CMK (cell line): ENCODE data around the gene CWC27.
"Not testable (repeated sequence)": the region's sequence is repeated elsewhere in the genome, so short reads cannot be mapped to it uniquely, and the experiment has no call there.

Source experiments
- DNase-seq: peaks from one replicate; pipeline ENCODE4 v3.0.0-alpha.2; 2010; ENCODE audit warnings: low read depth

The CWC27 gene

DNA sequence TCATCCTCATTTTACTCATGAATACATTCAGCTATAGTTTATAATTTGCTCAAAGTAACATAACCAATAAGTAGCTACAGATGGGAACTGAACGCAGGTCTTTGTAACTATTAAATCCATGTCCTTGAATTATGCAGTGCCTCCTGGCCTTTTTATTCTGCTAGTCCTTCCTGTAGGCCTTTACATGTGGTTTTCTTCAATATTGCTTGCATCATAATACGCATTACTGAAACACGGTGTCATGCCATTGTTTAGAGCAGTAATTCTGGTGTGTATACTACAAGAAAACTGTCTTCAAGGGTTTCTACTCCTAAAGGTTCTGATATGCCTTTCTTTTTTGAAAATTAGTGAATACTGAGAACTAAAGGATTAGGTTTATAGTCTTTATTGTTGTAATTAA, 20.7 kb downstream of the CWC27 start:
- DNase-seq = no peak

DNA sequence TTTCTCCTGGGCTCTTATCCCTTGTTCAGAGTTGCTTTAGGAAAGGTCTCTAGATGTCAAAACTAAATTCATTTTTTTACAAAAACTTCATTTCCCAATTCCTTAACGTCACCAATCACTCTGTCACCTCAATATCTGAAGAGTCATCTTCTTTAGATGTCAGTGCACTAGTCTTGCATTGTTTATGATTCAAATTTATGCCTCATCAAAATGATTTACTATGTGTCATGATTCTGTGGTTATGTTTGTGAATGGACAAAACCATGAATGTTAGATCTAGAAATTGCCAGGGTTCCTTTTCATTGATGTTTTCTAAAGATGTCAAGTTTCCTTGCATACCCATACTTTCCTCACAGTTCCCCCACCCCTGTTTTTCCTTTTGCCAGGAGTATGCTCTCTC, 21.5 kb downstream of the CWC27 start:
- no peak for DNase-seq

DNA sequence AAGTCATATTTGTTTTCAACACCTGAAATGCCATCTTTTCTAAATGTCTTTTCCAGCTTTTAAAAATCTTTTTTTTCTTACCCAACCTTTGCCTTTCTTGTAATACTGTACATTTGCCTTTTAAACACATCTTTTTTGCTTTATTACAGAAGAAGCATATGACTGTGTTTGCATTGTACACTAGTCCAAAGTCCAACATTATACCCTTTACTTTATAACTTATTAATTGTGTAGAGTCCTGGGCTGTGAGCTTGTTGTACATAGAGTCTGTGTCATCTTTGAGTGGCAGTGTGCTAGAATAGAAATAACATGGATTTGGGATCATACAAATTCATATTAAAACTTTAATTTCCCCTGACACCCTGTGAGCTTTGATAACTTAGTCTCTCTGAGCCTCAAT, 23.7 kb downstream of the CWC27 start:
- DNase-seq = no peak

DNA sequence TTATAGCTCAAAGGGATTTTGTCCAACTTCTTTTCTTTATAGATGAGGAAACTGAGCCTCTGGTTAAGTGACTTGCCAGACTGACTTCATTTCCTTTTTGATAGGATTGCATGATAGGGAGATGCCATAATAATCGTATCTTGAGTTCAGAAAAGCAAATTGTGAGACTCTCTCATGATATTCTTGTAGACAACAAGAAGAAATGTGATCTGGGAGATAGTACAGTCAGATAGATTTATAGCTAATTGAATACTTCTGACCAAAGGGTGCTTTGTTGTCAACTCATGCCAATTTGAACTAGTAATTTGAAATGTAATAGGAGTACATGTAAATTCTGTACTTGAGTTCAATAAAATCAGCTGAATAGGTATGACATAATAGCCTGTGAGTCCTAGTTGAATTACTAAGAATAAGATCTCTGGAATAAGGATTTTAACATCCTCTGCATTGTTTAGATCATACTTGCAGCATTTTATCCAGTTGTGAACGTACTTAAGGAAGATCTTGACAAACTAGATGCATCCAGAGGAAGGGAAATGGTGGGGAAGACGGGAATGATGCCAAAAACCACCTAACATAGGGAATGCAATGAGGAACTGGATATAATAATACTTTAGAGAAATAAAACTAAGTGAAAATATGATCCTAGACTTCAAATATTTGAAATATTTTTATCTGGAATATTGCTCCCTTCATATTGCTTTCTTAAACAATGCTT, 25.5 kb downstream of the CWC27 start:
- no peak for DNase-seq

DNA sequence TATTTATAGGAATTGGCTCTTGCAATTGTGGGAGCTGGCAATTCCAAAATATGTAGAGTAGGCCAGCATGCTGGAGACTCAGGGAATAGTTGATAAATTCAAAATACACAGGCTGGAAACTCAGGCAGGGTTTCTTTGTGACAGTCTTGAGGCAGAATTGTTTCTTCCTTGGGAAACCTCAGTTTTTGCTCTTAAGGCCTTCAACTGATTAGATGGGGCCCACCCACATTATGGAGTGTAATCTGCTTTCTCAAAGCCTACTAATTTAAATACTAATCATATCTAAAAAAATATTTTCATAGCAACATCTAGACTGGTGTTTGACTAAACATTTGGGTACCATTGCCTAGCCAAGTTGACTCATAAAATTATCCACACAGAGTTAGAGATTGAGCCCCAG, 27.6 kb downstream of the CWC27 start:
- no peak for DNase-seq

DNA sequence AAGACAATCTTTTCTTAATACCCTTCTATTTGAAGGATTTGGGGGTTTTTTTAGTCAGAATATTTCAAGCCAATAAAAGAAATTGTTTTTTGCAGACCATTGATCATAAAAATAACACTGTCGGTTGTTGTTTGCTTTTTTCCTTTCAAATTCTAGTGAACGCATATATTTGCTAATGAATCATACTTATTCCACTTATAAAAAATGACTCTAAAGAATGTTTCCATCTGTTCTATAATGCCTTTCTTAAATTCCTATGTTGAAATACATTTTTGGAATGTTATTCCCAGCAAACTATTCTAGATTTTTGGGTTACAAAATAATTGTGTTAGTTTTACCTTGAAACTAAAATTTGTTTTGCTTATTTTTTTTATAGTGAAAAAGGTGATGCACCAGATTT, 32.2 kb downstream of the CWC27 start:
- DNase-seq = no peak

DNA sequence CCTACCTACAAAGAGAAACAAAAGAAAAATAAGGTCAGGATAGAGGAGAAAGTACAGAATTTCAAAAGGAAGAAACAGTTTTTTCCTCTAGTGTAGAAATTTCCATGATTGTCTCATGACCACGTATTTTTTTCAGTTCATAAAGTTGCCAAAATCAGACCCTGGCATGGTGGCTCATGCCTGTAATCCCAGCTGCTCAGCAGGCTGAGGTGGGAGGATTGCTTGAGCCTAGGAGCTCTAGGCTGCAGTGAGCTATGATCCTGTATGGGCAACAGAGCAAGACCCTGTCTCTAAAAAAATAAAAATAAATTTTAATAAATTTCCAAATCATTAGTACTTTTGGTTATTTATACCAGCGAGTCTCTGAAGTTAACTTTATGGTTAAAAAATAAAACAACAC, 37.8 kb downstream of the CWC27 start:
- DNase-seq = no peak

DNA sequence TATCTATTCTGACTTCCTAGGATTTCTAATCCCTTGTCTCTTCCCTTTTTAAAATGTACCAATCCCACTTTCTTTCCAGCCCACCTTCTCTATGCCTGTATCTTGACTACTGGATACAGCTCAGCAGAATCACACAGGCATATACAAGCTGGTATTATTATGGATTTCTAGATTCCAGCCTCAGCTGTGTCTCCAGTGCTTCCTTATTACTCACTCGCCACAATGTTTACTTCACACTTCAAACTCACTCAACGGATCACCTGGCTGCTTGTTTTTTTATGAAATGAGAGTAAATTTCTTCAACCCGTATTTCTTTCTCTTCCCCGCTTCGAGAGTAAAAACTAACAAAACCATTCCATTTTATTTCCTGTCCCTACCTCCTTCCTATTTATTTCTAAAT, 38.8 kb downstream of the CWC27 start:
- no peak for DNase-seq

DNA sequence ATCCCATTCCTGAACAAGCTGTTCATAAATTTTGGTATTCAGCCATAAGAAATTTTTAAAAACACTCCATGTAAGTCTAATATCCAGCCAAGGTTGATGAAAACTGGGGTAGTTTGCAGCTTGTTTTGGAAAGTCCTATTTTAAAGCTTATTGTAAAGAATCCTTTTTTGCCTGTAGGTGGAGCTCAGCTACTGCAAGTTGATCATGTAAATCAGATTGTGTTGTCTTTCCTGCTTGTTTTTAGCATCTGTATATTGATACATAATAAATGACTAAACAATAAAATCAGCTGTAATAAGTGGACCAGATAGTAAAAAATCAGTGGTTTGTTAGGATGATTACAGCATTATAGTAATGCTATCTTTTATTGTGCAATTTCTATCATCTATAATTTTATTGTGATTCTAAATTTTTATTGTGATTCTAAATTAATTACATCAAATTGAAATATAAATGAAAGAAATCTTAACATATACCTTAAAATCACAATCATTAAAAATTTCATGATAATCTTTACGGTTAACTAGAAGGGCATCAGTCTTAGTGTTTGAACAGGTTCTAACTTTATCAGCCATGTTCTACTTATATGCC, 42.4 kb downstream of the CWC27 start:
- DNase-seq = peak; percentile 14

DNA sequence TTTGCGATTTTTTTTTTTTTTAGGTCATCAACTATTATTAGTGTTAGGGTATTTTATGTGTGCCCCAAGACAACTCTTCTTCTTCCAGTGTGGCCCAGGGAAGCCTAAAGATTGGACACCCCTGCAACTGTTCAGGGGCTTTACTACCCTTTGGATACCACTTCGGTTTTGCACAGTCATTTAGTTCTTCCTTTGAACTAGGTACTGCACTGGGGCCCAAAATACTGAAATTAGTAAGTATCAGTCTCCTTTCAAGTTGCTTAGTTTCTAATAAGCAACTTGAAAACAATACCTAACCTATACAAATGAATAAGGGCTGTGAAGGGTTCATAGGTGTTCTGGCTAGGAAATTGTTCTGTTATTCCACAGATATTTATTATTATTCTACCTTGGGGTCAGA, 45.3 kb downstream of the CWC27 start:
- DNase-seq = no peak

DNA sequence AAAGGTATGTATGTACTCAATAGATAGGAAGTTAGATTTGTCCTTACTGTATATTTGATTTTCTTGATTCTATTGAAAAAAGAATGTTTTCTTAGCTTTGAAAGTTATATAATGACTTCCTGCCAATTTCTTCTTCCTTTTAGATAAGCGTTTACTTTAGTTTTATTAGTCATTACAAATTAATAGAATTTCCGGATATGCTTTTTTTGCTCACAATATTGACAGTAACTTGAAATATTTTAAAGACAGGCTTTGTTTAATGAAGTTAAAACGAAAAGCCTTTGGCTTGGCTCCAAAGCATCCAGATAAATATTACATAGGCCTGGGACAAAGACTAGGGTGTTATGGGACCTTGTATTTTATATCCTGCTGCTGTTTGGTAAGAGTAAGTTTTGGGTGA, 49.5 kb downstream of the CWC27 start:
- DNase-seq = no peak

DNA sequence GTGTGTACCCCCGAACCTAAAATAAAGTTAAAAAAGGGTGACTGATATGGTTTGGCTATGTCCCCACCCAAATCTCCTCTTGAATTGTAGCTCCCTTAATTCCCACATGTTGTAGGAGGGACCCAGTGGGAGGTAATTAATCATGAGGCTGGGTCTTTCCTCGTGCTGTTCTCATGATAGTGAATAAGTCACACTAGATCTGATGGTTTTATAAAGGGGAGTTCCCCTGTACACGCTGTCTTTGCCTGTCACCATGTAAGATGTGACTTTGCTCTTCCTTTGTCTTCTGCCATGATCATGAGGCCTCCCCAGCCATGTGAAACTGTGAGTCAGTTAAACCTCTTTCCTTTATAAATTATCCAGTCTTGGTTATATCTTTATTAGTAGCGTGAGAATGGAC, 50.6 kb downstream of the CWC27 start:
- not testable (repeated sequence) for DNase-seq

DNA sequence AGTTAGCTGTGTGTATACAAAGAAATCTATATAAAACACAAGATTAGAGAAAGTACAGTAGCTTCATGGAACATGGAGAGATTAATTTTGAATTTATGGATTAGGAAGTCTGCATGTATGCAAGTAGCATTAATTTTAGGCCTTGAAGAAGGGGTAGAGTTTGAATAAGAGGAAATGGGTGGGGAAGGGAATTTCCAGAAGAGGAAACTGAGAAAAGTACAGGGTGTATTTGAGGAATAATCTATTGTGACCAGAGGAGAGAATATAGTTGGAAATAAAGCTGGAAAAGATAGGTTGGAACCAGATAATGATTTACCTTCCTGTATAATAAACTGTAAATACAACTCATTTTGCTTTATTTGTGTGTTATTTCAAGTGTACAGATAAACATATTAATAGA, 53.6 kb downstream of the CWC27 start:
- no peak for DNase-seq

DNA sequence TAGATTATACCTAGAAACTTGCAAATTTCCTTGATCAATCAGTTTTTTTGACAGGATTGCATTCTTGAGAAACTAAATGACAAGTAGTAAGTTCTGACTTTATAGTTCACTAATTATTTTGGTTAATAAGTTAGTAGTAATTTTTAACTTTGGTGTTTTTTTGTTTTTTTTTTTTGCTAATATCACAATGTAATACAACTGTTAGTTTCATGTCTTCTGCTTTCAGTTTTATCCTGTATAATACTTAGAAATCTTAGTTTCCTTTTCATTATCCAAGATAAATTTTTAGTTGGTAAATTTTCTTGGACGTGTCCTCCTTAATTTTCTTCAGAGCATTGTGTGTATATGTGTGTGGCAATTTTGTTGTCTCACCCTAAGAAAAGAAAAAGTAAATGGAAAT, 57.8 kb downstream of the CWC27 start:
- no peak for DNase-seq

DNA sequence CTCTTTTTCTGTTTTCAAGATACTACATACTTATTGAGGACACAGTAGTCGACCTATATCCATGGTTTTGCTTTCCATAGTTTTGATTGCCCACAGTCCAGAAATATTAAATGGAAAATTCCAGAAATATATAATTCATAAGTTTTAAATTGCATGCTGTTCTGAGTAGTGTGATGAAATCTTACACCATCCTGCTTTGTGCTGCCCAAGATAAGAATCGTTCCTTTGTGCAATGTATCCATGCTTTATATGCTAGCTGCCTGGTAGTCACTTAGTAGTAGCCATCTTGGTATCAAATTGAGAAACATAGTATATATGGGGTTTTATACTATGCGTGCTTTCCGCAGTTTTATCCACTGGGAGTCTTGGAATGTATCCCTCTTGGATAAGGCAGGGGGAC, 59.0 kb downstream of the CWC27 start:
- no peak for DNase-seq

DNA sequence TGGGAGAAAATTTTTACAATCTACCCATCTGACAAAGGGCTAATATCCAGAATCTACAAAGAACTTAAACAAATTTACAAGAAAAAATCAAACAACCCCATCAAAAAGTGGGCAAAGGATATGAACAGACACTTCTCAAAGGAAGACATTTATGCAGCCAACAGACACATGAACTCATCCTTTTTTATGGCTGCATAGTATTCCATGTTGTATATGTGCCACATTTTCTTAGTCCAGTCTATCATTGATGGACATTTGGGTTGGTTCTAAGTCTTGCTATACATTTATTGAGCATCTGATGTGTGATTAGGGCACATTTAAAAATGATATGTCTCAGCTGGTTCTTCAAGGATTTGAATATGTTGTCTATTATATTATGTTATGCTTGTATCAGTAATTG, 61.9 kb downstream of the CWC27 start:
- DNase-seq = not testable (repeated sequence)

DNA sequence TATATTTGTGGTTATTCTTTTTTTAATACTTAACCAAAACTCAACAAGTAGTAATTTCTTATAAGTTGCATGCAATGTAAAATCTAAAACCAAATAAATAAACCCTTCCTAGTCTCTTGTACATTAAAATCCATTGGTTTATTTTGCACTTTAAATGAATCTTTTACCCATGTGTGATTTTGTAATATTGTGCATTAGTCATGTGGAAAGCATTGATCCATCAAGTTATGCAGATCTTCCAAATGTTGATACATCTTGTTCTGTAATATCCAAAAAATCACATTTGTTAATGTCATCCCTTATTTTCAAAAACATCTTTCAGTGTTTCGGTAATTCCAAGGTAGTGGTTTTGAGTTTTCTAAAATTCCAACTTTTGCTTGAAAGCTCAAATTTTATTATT, 63.3 kb downstream of the CWC27 start:
- DNase-seq = no peak

DNA sequence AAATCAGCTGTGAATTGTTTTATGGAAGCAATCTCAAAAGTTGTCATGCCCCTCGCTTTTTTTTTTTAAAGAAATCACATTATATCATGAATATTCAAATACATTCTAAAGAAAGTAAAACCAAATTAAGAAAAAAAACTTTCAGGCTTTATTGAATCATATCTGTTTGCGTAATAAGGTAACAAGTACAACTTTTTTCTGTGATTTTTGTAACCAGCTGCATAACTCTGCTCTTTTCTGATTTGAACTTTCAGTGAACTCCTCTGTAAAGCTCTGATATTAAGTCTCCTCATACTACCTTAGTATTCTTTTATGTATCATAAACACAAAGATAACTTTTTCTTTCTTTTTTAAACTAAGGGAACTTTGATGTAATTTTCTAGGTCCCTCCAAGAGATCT, 65.3 kb downstream of the CWC27 start:
- no peak for DNase-seq

DNA sequence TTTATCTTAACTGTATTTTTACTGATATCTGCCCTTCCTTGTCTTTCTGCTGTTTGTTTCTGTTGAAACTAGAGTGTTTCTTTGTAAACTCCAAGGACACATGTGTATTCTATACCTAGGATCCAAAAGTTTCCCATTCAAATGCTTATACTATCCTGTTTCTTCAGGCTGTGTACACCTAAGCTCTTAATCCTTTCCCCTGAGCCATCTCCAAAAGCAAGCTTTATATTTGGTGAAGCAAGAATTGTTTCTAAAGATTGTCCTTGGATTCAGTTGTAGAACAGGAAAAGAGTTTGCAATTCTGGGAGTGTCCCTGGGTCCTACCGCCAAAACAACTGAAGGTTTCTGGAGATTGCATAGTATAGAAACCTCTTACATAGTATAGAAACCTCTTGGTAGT, 65.9 kb downstream of the CWC27 start:
- DNase-seq = no peak

DNA sequence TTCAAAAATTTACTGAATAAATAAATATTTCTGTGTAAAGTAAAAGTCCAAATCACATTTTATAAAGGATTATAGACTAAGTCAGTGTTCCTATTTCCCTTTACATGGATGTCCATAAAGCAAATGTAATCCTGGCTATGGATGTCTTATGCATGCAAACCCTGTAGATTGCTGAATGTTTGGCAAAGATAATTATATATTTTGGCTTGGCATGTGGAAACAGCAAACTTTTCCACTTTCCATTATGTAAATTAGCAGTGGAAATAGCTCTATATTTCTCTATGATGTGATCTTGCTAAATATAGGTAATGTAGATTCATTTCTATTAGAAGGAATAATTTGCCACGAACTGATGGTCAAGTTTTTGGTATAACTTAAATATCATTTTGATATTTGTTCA, 66.5 kb downstream of the CWC27 start:
- no peak for DNase-seq

DNA sequence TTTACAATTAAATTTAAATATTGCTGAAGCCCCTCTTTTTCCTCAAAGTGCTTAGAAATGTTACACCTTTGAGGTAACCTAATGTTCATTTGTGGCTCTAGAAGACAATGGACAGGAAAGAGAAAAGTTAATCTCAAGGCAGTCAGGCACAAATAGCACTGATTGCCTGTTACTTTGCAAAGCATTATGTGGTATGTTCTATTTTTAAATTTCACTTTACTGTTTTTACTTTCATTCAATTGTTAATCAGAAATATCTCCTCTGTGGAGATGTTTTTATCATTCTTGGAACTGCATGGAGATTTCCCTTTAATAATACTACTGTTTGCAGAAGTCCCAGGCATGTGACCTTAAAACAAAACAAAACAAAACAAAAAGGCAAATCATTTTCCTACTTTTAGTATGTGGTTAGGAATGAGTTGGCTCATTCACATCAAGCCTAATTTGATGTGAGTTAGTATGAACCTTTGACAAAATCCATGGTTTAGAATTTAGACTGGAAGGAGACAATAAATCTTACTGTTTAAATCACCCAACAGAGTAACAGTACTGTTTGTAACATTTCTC, 67.5 kb downstream of the CWC27 start:
- no peak for DNase-seq

DNA sequence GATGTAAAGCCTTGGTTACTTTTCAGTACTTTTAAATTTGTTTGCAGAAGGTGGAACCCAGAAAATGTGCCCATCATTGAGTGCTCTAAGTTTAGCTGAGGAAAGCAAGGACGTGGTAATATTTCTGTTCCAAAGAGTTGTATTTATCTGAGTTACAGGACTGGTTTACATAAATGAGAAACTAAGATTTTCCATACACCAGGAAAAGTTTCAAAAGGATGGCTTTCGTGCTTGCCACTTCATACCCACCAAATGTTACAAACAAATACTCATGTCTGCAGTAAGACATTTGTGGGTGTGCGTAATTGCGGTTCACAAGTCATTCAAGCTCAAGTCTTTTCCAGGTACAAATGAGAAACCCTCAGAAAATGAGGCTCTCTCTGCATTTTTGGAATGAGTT, 68.1 kb downstream of the CWC27 start:
- DNase-seq = no peak

DNA sequence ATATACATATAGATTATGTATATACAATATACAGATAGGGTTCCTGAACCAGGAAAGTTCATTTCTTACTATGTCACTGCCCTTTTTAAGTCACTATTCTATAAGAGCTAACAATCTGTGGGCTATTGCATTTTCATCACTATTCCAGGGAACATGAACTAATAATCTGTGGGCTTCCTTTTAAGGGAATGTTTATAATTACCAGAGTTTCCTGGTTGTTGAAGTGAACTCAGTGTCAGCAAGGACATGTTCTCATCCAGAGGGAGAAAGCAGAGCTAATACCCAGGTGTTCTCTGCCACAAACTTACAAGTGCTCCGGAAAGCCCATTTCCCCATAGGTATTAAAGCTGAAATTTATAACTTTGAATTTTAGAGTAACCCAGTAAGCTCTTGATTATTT, 69.6 kb downstream of the CWC27 start:
- no peak for DNase-seq

DNA sequence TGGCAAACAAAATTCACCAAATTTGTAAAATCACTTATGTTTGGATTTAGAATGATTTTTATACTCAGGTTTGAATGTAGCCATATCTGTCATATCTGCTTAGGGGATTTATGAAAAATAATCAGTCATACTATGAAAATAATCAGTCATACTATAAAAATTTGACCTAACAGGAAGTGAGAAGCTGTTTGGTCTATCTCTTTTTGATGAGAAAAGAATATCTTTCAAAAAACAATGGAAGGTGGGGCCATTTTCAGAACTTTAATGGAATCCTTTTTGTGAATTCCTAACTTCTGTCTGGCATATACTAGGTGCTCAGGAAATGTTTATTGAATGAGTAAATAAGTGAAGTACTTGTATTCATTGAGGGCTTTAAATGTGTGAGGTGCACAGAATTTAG, 70.1 kb downstream of the CWC27 start:
- no peak for DNase-seq
